22Rv1 (cell line): ENCODE data around the gene SLC8A1.

ENCODE experiments used
- H3K27ac ChIP-seq: fragments of 450-650 bp; 2 replicates; pipeline ENCODE4 v1.5.1; 2017
- ZFX ChIP-seq: fragments of 450-650 bp; IDR thresholded peaks from 2 replicates; pipeline ENCODE4 v1.6.1; 2017; ENCODE audit warnings: antibody characterized with exemption, borderline replicate concordance
- TF ChIP-seq, protein P1 (sequence below): fragments of 450-650 bp; IDR thresholded peaks from 2 replicates; pipeline ENCODE4 v1.5.1; 2017; ENCODE audit warnings: mild to moderate bottlenecking

SLC8A1 gene

GRCh38 chr2:40103163-40103562 is 348.7 kb downstream of the SLC8A1 start:
- TF ChIP-seq, protein P1, sequence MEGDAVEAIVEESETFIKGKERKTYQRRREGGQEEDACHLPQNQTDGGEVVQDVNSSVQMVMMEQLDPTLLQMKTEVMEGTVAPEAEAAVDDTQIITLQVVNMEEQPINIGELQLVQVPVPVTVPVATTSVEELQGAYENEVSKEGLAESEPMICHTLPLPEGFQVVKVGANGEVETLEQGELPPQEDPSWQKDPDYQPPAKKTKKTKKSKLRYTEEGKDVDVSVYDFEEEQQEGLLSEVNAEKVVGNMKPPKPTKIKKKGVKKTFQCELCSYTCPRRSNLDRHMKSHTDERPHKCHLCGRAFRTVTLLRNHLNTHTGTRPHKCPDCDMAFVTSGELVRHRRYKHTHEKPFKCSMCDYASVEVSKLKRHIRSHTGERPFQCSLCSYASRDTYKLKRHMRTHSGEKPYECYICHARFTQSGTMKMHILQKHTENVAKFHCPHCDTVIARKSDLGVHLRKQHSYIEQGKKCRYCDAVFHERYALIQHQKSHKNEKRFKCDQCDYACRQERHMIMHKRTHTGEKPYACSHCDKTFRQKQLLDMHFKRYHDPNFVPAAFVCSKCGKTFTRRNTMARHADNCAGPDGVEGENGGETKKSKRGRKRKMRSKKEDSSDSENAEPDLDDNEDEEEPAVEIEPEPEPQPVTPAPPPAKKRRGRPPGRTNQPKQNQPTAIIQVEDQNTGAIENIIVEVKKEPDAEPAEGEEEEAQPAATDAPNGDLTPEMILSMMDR: no peak
- TF ChIP-seq ZFX: no peak
- H3K27ac ChIP-seq: no peak overlapping the region

DNA sequence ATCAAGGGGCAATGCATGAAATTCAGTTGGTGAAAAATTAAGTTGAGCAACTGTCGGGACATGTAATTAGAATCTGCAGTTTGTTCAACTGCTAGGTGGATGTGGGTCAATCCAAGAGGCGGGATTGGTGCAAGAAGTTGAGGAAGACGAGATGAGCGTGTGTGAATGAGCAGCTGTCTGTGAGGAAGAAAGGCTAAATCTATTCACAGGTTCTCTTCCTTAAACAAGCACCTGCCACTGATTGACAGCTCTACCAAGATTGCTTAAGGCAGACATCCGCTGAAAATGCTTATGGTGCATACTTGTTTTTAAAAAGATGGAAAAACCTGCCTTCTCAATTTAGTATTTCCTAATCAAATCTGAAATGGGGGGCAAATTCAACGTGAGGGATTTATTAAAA is 349.4 kb downstream of the SLC8A1 start:
- TF ChIP-seq ZFX: no peak
- TF ChIP-seq, protein P1: no peak
- no peak overlapping the region for H3K27ac ChIP-seq

- no peak overlapping the region for H3K27ac ChIP-seq
Observed at GRCh38 chr2:40101131-40101575, 350.7 kb downstream of the SLC8A1 start.

DNA sequence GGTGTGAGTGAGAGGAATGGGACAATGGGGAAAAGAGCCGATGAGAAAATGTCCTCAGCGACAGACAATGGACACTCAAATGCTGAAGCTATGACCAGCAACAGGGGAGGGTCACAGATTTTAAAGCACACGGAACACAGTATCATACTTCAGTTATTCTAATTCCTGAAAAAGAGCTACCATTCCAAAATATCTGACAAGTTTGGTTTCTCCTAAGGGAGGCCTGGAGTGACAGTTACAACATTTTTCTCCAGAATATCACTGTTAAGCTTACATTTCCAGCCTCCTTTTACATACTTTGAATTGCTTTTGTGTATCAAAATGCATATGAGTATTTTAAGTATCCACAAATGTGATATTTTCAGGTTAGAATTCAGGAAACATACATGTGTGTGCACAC is 351.2 kb downstream of the SLC8A1 start:
- TF ChIP-seq, protein P1: no peak
- TF ChIP-seq ZFX: no peak
- H3K27ac ChIP-seq: no peak overlapping the region

More at GRCh38 chr2:40101131-40101575, 350.7 kb downstream of the SLC8A1 start:
- no peak for TF ChIP-seq ZFX
- TF ChIP-seq, protein P1: no peak

- no peak for TF ChIP-seq ZFX
- TF ChIP-seq, protein P1: no peak
- no peak overlapping the region for H3K27ac ChIP-seq
Observed at GRCh38 chr2:40098786-40099470, 353.0 kb downstream of the SLC8A1 start.

DNA sequence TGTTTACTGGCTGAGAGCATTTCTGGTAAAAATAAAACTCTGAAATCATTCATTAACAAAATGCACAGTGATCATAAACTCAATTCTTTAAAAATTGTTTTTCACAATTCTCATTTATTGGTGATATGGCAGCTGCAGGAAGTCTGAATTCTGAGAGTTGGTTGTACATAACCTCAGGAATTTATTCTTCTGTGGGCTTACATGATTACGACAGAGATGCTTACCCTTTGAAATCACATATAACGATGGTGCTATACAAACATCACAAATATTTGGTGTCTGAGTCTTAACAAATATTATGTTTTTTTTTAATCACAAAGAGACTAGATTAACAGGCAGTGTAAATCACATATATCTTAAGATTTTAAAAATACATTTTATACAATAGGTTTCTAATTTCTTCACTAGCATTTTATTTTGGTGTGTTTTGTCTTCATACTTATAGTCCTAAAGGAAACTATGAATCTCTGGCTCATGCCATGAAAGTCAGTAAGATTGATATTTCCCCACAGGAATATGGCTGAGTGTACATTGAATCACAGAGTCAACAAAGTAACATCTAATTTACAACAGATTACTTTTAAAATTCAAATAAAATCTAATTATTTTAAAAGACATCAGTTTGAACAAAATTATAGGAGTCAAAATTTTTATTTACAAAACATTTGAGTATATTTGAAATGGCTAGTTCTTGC is 354.1 kb downstream of the SLC8A1 start:
- TF ChIP-seq, protein P1: no peak
- no peak for TF ChIP-seq ZFX
- H3K27ac ChIP-seq: no peak overlapping the region

DNA sequence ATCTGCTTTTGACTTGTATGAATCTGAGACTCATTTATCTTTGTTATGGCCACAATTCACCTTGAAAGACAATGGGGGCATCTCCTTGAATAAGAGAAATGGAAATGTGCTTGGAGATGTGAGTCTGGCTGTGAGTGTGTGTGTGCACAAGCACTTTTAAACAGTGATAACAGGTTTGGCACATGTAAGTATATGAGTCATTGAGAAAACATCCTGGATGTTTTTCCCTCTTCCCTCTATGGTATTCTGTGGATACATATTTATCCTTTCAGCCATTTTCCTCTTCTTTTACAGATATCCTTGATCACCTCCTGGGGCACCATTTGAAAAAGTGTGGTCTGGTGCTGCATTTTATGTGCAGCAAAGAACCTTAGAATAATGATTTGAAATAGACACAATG is 355.5 kb downstream of the SLC8A1 start:
- TF ChIP-seq, protein P1: no peak
- TF ChIP-seq ZFX: no peak
- peak overlapping the region; percentile 46 for H3K27ac ChIP-seq
